NCI-H2196 (cell line): Measurements from ENCODE around the gene RAI1.
"Not testable (repeated sequence)": the region's sequence is repeated elsewhere in the genome, so short reads cannot be mapped to it uniquely, and the experiment has no call there.

ENCODE experiments used
- DNase-seq: peaks from one replicate; lab custom pipeline; 2025; ENCODE audit not compliant: unreplicated experiment; lab: John Stamatoyannopoulos, UW

The RAI1 gene

GRCh38 chr17:17664064-17664452 is 17.2 kb upstream of the RAI1 start:
- no peak for DNase-seq

DNA sequence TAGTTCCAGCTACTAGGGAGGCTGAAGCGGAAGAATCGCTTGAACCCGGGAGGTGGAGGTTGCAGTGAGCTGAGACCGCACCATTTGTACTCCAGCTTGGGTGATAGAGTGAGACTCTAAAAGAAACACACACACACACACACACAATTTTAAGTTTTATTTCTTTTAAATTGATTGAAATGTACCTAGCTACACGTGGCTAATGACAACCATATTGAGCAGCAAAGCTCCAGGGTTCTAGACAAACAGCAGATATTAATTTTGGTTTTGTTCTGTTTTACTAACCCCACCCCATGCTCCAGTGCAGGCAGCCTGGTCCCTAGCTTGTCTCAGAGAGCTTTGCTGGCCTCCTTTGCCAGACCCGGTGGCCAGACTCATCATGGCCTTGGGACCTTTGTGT is 16.0 kb upstream of the RAI1 start:
- no peak for DNase-seq

- DNase-seq = no peak
These were observed 15.0 kb upstream of the RAI1 start for GRCh38 chr17:17666111-17666714.

DNA sequence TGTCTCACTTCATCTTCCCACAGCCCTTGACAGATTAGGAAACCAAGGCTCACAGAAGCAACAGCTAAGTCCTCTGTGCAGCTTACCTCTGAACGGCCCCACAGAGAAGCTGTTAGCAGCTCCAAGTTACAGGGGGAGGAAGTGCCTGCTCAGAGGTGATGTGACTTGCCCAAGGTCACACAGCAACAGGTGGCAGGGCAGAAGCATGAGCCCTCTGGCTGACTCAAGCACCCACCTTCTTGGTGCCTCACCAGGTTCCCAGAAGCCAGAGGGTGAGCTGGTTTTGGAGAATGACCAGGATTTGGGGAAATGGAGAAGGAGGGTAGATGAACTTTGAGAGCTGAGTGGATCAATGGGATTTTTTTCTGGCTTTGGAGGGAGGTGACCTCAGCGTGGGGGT is 14.0 kb upstream of the RAI1 start:
- no peak for DNase-seq

GRCh38 chr17:17667947-17668346 is 13.3 kb upstream of the RAI1 start:
- DNase-seq = no peak

GRCh38 chr17:17668358-17668757 is 12.9 kb upstream of the RAI1 start:
- DNase-seq = no peak

DNA sequence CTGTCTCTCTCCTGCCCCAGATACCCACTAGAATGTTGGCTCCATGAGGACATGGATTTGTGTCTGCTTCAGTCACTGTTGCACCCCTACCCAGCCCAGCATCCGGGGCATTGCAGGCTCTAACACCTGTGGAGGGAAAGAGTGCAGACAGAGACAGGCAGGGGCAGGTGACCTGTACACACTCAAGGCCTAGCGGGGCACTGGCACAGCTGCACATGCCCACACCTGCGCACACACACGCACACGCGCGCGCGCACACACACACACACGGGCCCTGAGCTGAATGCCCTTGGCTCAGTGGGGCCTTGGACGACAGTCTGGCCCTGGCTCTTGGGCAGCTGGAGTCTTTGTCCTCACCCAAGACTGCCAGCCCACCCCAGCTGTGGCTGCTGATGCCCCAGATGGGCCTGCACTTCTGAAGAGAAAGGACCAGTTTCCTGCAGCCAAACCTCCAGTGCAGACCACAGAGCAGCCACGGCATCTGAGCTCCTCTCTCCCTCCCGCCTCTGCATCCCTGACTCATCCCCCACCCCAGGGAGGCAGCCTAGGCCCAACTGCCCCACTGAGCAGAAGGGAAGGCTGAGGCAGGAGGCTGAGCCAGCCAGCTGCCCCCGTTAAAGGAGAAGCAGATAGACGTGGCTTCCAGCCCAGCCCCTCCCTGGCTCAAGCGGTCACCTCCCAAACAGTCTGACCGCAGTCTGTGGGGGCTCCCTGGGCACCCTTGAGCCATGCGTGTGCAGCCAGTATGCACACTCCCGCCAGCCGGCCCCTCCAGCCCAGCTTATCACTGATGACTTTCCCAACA is 12.3 kb upstream of the RAI1 start:
- no peak for DNase-seq

GRCh38 chr17:17669580-17670235 is 11.6 kb upstream of the RAI1 start:
- DNase-seq = no peak

GRCh38 chr17:17670701-17671305 is 10.5 kb upstream of the RAI1 start:
- DNase-seq = no peak

DNA sequence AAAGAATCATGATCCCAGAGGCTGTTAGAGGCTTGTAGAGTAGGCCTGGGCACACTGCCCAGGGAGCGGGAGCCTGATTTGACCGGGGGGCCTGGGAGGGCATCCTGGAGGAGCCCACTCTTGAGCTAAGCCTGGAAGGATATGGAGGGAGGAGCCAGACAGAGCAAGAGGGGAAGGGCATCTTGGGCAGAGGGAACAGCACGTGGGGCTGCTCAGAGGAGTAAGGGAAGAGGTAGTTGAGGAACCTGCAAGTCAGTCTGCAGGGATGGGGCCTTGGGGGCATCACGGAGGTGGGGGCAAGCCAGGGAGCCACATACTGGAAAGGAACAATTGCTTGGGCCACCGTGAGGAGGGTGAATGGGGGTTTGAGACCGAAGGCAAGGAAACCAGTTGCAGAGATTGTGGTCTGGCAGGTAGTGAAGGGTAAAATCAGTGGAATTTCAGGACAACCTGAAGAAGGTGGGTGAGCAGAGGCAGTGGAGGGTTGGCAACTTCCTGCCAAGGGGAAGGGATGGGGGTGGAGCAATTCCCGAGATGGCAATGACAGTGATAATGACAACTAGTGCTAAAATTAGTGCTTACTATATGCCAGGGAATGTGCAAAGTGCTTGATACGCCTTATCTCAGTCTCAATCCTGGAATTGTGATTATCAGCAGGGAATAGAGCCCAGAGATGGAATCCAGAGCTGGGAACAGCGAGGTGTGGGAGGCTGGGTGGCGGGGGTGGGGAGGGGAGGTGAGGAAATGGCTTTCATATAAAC is 9.7 kb upstream of the RAI1 start:
- DNase-seq = no peak

DNA sequence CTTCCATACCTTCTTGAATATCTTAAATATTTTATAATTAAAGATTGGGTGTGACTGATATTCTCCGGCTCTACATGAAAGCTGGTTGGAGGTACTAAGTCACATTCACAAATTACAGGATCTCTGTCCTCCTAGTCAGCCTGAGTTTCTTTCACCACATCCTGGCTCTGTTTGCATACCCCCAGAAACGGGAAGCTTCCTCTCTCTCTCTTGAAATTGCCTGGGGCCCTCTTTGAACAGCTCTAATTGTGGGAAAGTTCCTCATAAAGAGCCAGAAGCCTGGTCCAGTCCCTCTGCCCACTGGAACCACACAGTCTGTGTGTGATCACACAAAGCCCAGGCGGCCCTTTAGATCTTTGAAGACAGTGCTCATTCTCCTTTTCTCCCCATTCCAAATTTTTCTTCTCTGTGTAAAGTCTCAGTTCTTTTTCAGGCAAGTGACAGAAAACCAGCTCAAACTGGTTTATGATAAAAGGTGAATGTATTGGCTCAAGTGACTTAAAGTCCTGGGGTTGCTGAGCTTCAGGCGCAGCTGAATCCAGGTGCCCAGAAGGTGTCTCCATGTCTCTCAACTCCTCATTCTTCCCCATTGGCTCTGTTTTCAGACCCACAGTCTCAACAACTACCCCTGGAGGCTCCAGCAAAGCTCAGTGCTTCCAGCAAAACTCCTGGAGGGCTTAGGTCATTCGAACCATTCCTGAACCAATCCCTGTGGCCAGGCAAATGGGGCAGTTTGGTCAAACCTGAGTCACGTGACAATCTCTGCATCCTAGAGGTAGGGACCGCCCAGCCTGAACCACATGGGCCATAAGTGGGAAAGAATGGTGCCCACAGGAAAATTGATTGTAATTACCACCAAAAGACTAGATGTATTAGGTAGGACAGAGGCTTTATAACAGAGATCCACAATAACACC is 8.5 kb upstream of the RAI1 start:
- no peak for DNase-seq

GRCh38 chr17:17675416-17675815 is 5.8 kb upstream of the RAI1 start:
- DNase-seq = no peak

- DNase-seq = peak; percentile 36
These were observed 5.2 kb upstream of the RAI1 start for GRCh38 chr17:17675925-17676534.

DNA sequence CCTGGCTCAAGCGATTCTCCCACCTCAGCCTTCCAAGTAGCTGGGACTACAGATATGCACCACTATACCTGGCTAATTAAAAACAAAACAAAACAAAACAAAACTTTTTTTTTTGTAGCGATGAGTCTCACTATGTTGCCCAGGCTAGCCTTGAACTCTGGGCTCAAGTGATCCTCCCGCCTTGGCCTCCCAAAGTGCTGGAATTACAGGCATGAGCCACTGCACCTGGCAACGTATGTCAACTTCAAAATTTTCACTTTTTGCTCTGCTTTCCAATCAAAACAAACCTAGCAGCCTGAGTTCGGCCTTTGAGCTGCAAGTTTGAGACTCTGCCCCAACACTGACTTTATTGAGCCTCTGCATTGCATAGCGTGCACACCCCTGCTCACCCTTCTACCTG is 4.5 kb upstream of the RAI1 start:
- no peak for DNase-seq

- no peak for DNase-seq
These were observed 3.8 kb upstream of the RAI1 start for GRCh38 chr17:17677299-17678040.

DNA sequence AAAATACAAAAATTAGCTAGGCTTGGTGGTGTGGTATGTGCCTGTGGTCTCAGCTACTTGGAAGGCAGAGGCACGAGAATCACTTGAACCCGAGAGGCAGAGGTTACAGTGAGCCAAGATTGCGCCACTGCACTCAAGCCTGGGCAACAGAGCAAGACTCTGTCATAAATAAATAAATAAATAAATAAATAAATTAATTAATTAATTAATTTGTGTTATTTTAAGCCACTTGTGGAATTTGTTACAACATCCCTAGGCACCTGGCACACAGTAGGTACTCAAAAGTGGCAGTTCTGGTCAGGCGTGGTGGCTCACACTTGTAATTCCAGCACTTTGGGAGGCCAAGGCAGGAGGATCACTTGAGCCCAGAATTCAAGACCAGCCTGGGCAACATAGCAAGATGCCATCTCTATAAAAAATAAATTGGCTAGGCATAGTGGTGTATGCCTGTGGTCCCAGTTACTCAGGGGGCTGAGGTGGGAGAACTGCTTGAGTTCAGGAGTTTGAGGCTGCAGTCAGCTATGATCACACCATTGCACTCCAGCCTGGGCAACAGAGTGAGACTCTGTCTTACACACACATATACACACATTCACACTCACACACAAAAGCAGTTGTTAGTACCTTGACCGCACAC is 3.1 kb upstream of the RAI1 start:
- not testable (repeated sequence) for DNase-seq

DNA sequence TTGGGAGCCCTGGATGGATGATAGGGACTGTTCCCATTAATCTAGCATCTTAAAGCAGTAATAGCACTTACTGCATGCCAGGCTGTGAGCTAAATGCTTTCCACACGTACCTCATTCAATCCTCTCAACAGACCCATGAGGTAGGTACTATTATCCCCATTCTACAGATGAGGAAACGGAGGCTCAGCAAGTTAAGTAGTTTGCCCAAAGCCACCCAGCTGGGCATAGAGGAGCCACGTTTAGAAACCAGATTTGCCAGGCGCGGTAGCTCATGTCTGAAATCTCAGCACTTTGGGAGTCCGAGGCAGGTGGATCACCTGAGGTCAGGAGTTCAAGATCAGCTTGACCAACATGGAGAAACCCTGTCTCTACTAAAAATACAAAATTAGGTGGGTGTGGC is 2.0 kb upstream of the RAI1 start:
- DNase-seq = no peak

DNA sequence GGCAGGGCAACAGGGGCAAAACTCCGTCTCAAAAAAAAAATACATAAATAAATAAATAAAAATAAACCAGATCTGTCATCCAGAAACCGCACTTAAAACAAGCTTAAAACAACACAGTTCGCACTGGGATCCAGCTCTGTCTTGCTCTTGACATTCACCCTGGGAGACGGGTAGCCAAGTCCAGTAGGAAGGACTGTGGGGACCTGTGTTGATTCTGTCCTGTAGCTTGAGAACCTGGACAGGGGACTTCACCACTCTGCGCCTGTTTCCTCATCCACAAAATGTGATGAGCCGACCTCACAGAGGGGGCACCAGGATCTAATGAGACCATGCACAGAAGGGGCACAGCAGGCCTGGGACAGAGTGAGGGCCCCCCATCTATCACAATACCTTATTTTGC is 1.5 kb upstream of the RAI1 start:
- no peak for DNase-seq
